ENCODE data around the gene CABP4.
A peak's percentile ranks its signal among the peaks of the same experiment; 100 is the strongest.
"Not testable (repeated sequence)": the region's sequence is repeated elsewhere in the genome, so short reads cannot be mapped to it uniquely, and the experiment has no call there.

Gene CABP4

DNA sequence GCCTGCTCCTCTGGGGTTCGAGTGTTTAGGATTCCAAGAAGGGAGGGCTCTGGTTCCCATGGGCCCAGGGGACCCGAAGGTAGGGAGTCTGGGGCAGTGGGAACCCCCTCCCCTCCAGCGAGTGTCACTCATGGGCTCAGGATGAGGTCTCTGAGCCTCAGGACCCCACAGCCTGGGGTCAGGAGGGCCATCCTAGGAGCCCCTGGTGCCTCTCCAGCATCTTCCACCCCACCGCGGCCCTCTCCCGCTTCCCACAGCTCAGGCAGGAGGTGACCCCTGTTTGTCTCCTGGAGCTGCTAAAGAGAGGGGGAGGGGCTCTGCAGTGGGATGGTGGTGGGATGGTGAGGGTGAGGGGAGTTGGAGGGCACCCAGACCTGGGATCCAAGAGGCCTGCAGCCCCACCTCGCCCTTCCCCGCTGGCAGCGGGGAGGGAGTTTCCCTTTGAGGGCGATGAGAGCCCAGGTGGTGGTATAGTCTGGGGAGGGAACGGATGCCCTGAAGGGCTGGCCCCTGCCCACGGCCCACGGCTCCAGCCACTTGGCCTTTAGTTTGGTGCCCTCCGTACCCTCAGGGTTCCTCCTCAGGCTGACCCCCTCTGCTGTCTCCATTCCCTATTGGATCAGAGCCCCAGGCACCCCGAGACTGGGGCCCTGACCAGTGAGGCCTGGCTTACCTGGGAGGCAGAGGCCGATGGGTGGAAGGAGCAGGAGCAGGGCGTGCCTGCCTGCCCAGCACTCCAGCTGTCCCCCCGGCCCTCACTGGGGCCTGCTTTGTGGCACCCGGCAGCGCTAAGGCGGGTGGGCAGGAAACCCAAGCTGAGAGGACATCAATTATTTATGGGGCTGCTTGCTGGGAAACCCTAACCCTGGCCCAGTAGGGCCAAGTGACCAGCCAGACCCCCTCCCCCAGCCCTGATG lies 1.1 kb upstream of the CABP4 start:
- DNase-seq (ENCODE audit: low read depth in 2 of 2): no peak

DNA sequence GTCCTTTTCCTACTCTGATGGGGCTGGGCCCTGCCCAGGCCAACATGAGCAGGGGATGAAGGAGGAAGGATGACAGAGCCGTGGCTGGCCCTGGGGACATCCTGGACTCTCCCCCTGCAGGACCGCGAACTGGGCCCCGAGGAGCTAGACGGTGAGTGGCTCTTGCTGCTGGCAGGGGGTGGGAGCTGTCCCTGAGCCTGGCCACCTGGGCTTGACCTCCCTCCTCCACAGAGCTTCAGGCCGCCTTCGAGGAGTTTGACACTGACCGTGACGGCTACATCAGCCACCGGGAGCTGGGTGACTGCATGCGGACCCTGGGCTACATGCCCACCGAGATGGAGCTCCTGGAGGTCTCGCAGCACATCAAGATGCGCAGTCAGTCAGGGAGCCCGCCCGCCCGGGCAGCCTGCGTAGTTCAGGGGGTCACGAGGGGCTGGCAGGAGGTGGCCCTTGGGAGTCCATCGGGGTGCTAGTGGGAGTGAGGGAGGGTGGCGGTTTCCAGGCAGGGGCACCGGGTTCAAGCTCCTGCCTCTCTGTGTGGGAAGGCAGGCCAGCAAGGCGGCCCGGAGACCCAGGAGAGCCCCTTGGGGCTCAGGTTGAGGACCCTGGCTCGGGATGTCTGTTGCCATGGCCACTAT lies 1.0 kb downstream of the CABP4 start:
- DNase-seq (ENCODE audit: low read depth in 2 of 2): no peak

GRCh38 chr11:67457453-67457852 lies 2.3 kb downstream of the CABP4 start:
- no peak for DNase-seq (ENCODE audit: low read depth in 2 of 2)

- DNase-seq (ENCODE audit: low read depth in 2 of 2): no peak
Measured at GRCh38 chr11:67458266-67458665, 3.1 kb downstream of the CABP4 start.

DNA sequence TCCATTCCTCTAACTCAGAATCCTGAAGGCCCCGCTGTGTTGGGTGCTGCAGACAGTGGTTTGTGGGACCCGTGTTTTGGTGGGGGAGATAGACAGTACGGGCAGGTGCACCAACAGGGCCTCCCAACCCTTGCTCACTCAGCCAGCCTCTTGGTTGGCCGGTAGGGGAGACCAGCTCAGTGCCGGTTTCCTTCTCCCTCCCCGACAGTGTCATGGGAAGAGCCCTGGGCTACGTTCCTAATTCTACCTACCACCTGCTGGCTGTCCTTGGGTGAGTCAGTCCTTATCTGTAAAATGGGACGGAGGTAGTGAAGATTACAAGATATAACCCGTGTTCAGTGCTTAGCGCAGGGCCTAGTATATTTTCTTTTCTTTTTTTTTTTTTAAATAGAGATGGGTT lies 8.0 kb downstream of the CABP4 start:
- DNase-seq (ENCODE audit: low read depth in 2 of 2): no peak

- no peak for DNase-seq (ENCODE audit: low read depth in 2 of 2)
Measured at GRCh38 chr11:67463680-67464410, 8.7 kb downstream of the CABP4 start.

DNA sequence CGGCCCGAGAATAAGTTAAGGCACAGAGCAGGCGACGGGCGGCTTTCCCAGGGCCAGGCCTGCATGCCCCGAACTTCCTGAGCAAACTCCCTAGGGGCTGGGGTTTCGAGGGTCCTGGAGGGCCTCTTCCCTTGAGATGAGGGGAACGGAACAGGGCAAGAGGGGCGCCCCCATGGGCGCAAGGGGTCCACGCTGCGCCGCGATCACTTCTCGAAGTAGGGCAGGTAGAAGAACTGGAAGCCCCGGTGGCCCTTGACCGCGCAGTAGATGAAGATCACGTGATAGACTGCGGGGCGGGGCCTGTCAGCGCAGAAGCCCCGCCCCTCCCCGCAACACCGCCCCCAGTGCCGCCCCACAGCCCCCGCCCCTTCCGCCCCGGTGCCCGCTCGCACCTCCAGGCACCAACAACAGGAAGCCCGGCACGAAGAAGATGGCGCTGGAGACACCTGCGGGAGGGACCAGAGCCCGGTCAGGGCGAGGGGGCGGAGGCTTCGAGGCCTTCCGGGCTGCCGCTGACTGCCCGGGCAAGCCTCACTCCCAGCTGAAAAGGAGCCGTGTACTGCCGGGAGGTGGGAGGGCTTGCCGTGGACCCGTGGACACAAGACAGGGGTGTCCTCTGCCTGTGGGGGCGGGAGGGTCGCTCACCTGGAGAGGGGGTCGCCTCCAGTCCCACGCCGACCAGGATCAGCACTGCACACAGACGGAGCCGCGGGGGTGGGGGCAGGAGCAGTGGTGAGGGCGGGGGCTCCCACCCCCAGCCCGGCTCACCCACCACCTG lies 9.4 kb downstream of the CABP4 start:
- peak; percentile 82 to 91 for DNase-seq (ENCODE audit: low read depth in 2 of 2)

DNA sequence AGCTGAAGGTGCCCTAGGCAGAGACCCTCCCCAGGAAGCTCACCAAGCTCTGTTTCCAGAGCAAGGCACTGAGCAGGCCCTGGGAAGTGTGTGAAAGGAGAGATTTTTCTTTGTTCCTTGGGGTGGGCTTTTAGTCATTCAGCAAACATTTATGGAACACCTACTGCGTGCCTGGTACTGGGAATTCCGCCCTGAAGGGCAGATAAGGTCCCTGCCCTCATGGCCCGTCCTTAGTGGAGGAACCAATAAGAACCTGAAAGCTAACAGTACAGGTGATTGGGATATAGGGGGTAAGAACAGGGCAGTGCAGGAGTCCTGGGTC lies 10.0 kb downstream of the CABP4 start:
- no peak for DNase-seq (ENCODE audit: low read depth in 2 of 2)

DNA sequence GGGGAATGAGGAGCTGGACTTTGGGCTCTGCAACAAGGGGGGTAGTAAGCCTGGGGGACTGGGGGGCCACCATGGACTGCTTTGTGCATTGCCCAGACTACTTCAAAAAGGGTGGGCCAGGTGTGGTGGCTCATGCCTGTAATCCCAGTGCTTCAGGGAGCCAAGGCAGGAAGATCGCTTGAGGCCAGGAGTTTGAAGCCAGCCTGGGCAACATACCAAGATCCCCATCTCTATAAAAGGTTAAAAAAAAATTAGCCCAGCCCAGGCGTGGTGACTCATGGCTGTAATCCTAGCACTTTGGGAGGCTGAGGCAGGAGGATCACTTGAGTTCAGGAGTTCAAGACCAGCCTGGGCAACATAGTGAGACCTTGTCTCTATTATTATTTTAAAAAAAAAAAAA lies 10.4 kb downstream of the CABP4 start:
- not testable (repeated sequence) for DNase-seq (ENCODE audit: low read depth in 2 of 2)

GRCh38 chr11:67466367-67466766 lies 11.2 kb downstream of the CABP4 start:
- no peak for DNase-seq (ENCODE audit: low read depth in 2 of 2)

DNA sequence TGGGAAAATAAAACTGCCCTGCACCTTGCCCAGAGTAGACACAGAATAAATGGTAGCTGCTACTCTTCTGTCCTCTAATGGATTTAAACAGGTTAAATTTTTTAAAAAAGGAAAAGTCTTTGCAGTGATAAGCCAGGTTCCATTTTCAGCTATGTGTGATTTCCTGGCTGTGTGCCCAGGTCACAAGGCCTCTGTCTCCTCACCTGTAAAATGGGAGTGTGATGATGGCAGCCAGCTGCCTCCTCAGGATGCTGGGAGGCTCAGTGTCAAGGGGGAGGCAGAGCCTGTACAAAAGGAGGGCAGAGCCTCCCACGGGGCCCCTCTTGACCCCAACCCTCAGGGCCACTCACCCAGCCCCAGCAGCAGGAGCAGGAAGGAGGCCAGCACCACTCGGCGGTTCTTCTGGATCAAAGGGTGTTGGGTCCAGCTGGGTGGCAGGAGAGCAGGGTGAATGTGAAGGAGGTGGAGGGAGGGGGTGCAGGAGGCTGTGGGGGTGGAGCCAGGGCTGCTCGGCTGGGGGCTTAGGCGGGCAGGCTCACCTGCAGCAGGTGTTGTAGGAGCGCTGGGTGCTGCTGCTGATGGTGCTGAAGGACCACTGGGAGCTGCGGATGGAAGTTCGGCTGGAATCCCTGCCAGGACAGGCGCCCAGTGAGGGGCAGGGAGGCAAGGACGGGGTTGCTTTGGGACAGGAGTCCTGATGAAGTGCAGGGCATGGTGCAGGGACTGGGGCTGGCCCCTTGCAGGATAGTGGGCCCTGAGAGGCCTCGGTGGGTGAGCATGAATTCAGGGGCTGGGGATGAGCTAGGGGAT lies 12.0 kb downstream of the CABP4 start:
- DNase-seq (ENCODE audit: low read depth in 2 of 2): no peak

DNA sequence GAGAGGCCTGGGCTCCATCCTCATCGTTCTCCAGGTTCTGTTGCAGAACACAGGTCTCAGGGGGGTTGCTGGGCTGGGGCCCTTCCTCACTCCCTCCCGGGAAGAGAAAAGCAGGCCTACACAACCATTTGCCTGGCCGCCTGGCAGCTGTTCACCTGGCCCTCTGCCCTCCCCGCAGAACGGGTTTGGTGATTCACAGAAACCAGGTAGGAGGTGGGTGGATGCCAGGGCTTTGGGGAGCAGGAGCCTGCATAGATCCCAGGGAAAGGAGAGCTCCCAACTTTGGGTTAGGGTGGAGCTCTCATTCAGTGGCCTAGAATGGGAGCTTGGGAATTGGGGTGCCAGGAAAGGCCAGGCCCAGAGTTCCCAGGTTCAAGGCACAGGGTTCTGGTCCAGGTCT lies 12.9 kb downstream of the CABP4 start:
- no peak for DNase-seq (ENCODE audit: low read depth in 2 of 2)

DNA sequence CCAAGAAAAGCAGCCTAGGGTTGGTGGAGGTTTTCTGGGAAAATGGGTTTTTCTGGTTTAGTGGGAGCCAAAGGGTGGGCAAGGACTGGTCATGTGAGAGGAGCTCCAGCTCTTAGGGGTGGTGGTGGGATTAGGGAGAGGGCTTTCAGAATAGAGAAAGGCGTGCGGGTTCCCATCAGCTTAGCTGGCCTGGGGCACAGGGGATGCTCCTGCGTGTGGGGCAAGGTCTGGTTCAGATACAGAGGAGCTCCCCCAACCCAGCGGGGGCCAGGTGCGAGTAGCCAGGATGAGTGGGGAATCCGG lies 13.3 kb downstream of the CABP4 start:
- no peak for DNase-seq (ENCODE audit: low read depth in 2 of 2)

DNA sequence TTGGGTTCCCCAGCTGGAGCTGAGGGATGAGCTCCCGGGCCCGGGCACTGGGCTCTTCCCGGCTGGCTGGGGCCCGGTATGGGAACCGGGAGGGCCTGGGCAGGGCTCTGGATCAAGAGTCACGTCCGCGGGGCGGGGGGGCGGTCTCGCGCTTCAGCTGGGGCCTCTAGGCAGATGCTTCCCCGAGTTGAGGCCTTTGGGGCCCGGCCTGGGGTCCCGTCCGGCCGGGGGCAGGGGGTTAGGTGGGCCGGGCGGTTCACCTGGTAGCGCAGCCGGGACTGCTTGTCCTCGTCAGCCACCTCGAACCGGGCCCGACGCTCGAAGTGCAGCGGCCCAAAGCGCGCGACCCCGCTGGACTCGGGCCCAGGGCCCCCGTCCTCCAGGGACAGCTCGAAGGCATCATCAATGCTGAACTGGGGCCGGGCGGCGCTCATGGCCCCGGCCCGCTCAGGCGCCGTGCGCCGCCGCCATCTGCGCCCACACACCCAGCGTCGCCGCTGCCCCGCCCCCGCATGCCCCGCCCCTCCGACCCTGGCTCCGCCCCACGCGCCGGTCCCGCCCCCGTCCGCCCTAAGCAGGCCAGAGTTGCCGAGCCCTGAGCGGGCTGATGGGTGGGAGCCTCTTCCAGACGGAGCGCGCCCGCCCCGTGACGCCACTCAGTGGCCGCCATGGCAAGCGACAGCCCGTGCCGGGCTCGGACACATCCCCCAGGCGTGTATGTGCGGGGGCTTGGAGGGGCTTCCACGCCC lies 13.8 kb downstream of the CABP4 start, which contains the start of gene TMEM134:
Gene TMEM134 (minus strand): TSS at position 493 of the 749 bp plus-strand sequence. CDS start 59 bp downstream, at position 434.
- DNase-seq (ENCODE audit: low read depth in 2 of 2): peak; percentile 87 to 91

DNA sequence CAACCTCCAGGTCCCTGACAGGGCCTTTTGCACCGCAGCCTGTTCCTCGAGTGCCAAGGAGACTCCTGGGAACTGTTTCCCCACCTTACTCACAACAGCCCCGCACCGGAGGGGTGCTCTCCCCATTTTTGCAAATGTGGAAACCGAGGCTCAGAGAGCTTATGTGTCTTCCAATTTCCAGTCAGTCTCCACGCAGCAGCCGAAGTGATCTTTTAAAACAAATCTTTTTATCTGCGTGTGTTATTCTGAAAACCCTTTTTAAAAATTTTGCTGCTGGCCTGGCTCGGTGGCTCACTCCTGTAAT lies 14.3 kb downstream of the CABP4 start:
- DNase-seq (ENCODE audit: low read depth in 2 of 2): no peak

- no peak for DNase-seq (ENCODE audit: low read depth in 2 of 2)
Measured at GRCh38 chr11:67470337-67471002, 15.3 kb downstream of the CABP4 start.

- DNase-seq (ENCODE audit: low read depth in 2 of 2): no peak
Measured at GRCh38 chr11:67472882-67473281, 17.7 kb downstream of the CABP4 start.

DNA sequence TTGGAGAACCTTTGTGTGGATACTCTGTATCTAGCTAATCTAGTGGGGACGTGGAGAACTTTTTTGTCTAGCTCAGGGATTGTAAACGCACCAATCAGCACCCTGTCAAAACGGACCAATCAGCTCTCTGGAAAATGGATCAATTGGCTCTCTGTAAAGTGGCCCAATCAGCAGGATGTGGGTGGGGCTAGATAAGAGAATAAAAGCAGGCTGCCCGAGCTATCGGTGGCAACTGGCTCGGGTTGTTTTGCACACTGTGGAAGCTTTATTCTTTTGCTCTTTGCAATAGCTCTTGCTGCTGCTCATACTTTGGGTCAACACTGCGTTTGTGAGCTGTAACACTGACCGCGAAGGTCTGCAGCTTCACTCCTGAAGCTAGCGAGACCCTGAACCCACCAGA lies 21.5 kb downstream of the CABP4 start:
- not testable (repeated sequence) for DNase-seq (ENCODE audit: low read depth in 2 of 2)

GRCh38 chr11:67477344-67478050 lies 22.3 kb downstream of the CABP4 start:
- DNase-seq (ENCODE audit: low read depth in 2 of 2): not testable (repeated sequence)
